Measurements from ENCODE around the gene MPHOSPH9. TPM values are rescaled to one million over a fixed set of nuclear protein-coding genes. Genes with fewer than 3 reads are reported as not detected.
A peak's percentile ranks its signal among the peaks of the same experiment; 100 is the strongest.

Gene MPHOSPH9
- total and polyA plus RNA-seq, 2 donors (not counting 3 experiments of a cell fraction or from before 2014, with no cell fraction given), result 7.8 to 42.4 TPM

- H3K4me2 ChIP-seq (ENCODE audit: insufficient read depth, low read length), result peak overlapping the region; percentile 85
- dilution Hi-C loops (cut with MboI; ENCODE audit: extremely low pct_ligation_motif_present, low sequenced_read_pairs) (loop anchor here (25.0 kb wide), 1 partner anchor 334 kb away; the partner anchor contains the start of gene DDX55), intact Hi-C loops (cut with micrococcal nuclease) (loop anchor here (2.0 kb wide), 1 partner anchor 87 kb away; the partner anchor contains the start of gene SBNO1)
- POLR2A ChIA-PET, result interaction anchor here (0.7 kb wide), 2 partner anchors 40 to 259 kb away, joined by 8 to 12 read pairs; no protein-coding TSS in a partner anchor
- peak overlapping the region in 1 of 3 experiments; percentile 28 for H3K4me3 ChIP-seq (replicated peaks in 1 of 3; ENCODE audit: insufficient read depth in 1 of 3, low read depth in 1 of 3, low read length in 3 of 3)
- TF ChIP-seq JUN (IDR thresholded peaks at IDR 0.05; ENCODE audit: borderline replicate concordance, insufficient read depth, insufficient read length, low read depth), result peak; percentile 67
- TF ChIP-seq POLR2A (IDR thresholded peaks at IDR 0.05; ENCODE audit: low read depth, low read length), result no peak
- no peak for TF ChIP-seq FOS (IDR thresholded peaks at IDR 0.05; ENCODE audit: borderline replicate concordance, insufficient read depth, low read length)
- no peak for TF ChIP-seq MYC (IDR thresholded peaks at IDR 0.05; ENCODE audit: low read depth, low read length)
- peak; percentile 57 for TF ChIP-seq POLR2AphosphoS5 (IDR thresholded peaks at IDR 0.05; ENCODE audit: insufficient read depth, low read depth, low read length)
- peaks cover 11% of the 10 kb centered on the region for H3K4me1 ChIP-seq (ENCODE audit: control insufficient read depth, extremely low read depth, insufficient read depth, low read length)
- no peaks in the 10 kb centered on the region for H3K9me3 ChIP-seq (replicated peaks; ENCODE audit: control insufficient read depth, insufficient read depth, low read length)
- FAIRE-seq (peak; percentile 88), DNase-seq (ENCODE audit: low read depth, low spot score) (peak; percentile 87)
- no peaks in the 10 kb centered on the region for H4K20me1 ChIP-seq (replicated peaks; ENCODE audit: control insufficient read depth, extremely low read depth, insufficient read depth, low read length)
- peak overlapping the region; percentile 75 for H2AFZ ChIP-seq (ENCODE audit: low read depth, low read length)
- H3K9me1 ChIP-seq (replicated peaks; ENCODE audit: control insufficient read depth, extremely low read depth, insufficient read depth, low read length), result no peaks in the 10 kb centered on the region
- no peaks in the 10 kb centered on the region for H3K36me3 ChIP-seq (ENCODE audit: control insufficient read depth in 2 of 2, extremely low read depth in 1 of 2, insufficient read depth in 2 of 2, low read length in 2 of 2)
- no peaks in the 10 kb centered on the region for H3K79me2 ChIP-seq (ENCODE audit: control insufficient read depth, insufficient read depth, low read length)
- H3K27me3 ChIP-seq (ENCODE audit: control insufficient read depth in 2 of 2, insufficient read depth in 2 of 2, low read length in 2 of 2), result no peaks in the 10 kb centered on the region
- H3K9ac ChIP-seq (replicated peaks; ENCODE audit: extremely low read depth, insufficient read depth, low read length), result peak overlapping the region; percentile 51
- CTCF ChIA-PET, result interaction anchor here (1.1 to 1.3 kb wide), 2 partner anchors 39 to 40 kb away, joined by 3 to 5 read pairs; no protein-coding TSS in a partner anchor
- BruUV-seq (replicated peaks), result no TSS peak
- H3K27ac ChIP-seq (ENCODE audit: insufficient read depth, low read depth, low read length), result peak overlapping the region; percentile 68
These were observed 45.2 kb upstream of the MPHOSPH9 start for GRCh38 chr12:123278101-123278627.

GRCh38 chr12:123273166-123273565 is 40.2 kb upstream of the MPHOSPH9 start:
- CTCF ChIA-PET, result interaction anchor here (0.9 kb wide), 1 partner anchor 93 kb away, joined by 3 read pairs; no protein-coding TSS in a partner anchor
- no peak for FAIRE-seq

More at GRCh38 chr12:123273166-123273565, 40.2 kb upstream of the MPHOSPH9 start:
- H3K4me1 ChIP-seq (ENCODE audit: control insufficient read depth, extremely low read depth, insufficient read depth, low read length), result peaks cover 27% of the 10 kb centered on the region
- H2AFZ ChIP-seq (ENCODE audit: low read depth, low read length), result no peak overlapping the region
- TF ChIP-seq CTCF (IDR thresholded peaks at IDR 0.05; ENCODE audit: extremely low read depth in 1 of 2, insufficient read depth in 1 of 2, low read depth in 1 of 2, low read length in 2 of 2) (no peak), EZH2 (IDR thresholded peaks at IDR 0.05; ENCODE audit: borderline replicate concordance, low read depth, low read length, severe bottlenecking) (no peak), FOS (IDR thresholded peaks at IDR 0.05; ENCODE audit: borderline replicate concordance, insufficient read depth, low read length) (no peak), POLR2AphosphoS5 (IDR thresholded peaks at IDR 0.05; ENCODE audit: insufficient read depth, low read depth, low read length) (no peak), MAX (IDR thresholded peaks at IDR 0.05; ENCODE audit: insufficient read depth, insufficient read length) (no peak)
- POLR2A ChIA-PET, result no interaction called here
- no peak overlapping the region for H3K27ac ChIP-seq (ENCODE audit: insufficient read depth, low read depth, low read length)
- H3K4me2 ChIP-seq (ENCODE audit: insufficient read depth, low read length), result no peak overlapping the region
- H3K9ac ChIP-seq (replicated peaks; ENCODE audit: extremely low read depth, insufficient read depth, low read length), result no peak overlapping the region
- H3K9me1 ChIP-seq (replicated peaks; ENCODE audit: control insufficient read depth, extremely low read depth, insufficient read depth, low read length), result no peaks in the 10 kb centered on the region
- peaks cover 26% of the 10 kb centered on the region for H3K79me2 ChIP-seq (ENCODE audit: control insufficient read depth, insufficient read depth, low read length)
- intact Hi-C loops (cut with micrococcal nuclease), result no loop called here
- no peaks in the 10 kb centered on the region for H3K9me3 ChIP-seq (replicated peaks; ENCODE audit: control insufficient read depth, insufficient read depth, low read length)
- dilution Hi-C loops (cut with MboI; ENCODE audit: extremely low pct_ligation_motif_present, low sequenced_read_pairs), result no loop called here
- BruUV-seq (replicated peaks), result no TSS peak
- H3K27me3 ChIP-seq (ENCODE audit: control insufficient read depth in 2 of 2, insufficient read depth in 2 of 2, low read length in 2 of 2), result no peaks in the 10 kb centered on the region
- no peak overlapping the region for H3K4me3 ChIP-seq (replicated peaks in 1 of 3; ENCODE audit: insufficient read depth in 1 of 3, low read depth in 1 of 3, low read length in 3 of 3)
- H4K20me1 ChIP-seq (replicated peaks; ENCODE audit: control insufficient read depth, extremely low read depth, insufficient read depth, low read length), result no peaks in the 10 kb centered on the region
- H3K36me3 ChIP-seq (ENCODE audit: control insufficient read depth in 2 of 2, extremely low read depth in 1 of 2, insufficient read depth in 2 of 2, low read length in 2 of 2), result no peaks in the 10 kb centered on the region
- DNase-seq (ENCODE audit: low read depth, low spot score), result no peak
